ENCODE data around the gene ACSL1.

GRCh38 chr4:184705692-184706091, 120.1 kb downstream of the ACSL1 start:
- no peak for TF ChIP-seq REST (IDR thresholded peaks at IDR 0.05; ENCODE audit: low read depth)
- no peak for TF ChIP-seq TCF7L2 (IDR thresholded peaks at IDR 0.05; ENCODE audit: borderline replicate concordance, extremely low read depth, insufficient read depth, insufficient read length)
- no peak for TF ChIP-seq CTCF (IDR thresholded peaks at IDR 0.05 in 2 of 3, conservative IDR thresholded peaks at IDR 0.05 in 1 of 3; ENCODE audit: borderline replicate concordance in 1 of 3, insufficient read depth in 1 of 3, low read depth in 2 of 3, low read length in 2 of 3)
- no peak for TF ChIP-seq POLR2A (IDR thresholded peaks at IDR 0.05; ENCODE audit: borderline replicate concordance, extremely low read depth, insufficient read depth, insufficient read length)
- no peak for TF ChIP-seq EZH2phosphoT487 (IDR thresholded peaks at IDR 0.05; ENCODE audit: borderline replicate concordance)
- TF ChIP-seq EZH2 (IDR thresholded peaks at IDR 0.05), result no peak
- TF ChIP-seq JUND (IDR thresholded peaks at IDR 0.05), result no peak
- no peak for TF ChIP-seq CBX3 (IDR thresholded peaks at IDR 0.05; ENCODE audit: low read depth)
